ENCODE results near the gene SPDYA. TPM values are rescaled to one million over a fixed set of nuclear protein-coding genes. Genes with fewer than 3 reads are reported as not detected.

The SPDYA gene
- polyA plus RNA-seq, 1 donor from 2014 or later: 0.46 TPM

GRCh38 chr2:28801726-28802125 lies 8.9 kb upstream of the SPDYA start:
- H3K27ac ChIP-seq (ENCODE audit: low read length): no peak overlapping the region
- no peaks in the 10 kb centered on the region for H3K9me3 ChIP-seq (ENCODE audit: low read length)
- no peak overlapping the region for H3K4me2 ChIP-seq (ENCODE audit: low read length)
- no peaks in the 10 kb centered on the region for H3K9me2 ChIP-seq (ENCODE audit: insufficient read depth, low read length)
- no peaks in the 10 kb centered on the region for H3F3A ChIP-seq (ENCODE audit: insufficient read depth, low read length, poor library complexity, severe bottlenecking)
- H4K20me1 ChIP-seq (ENCODE audit: insufficient read depth): no peaks in the 10 kb centered on the region
- no peak overlapping the region for H2AFZ ChIP-seq (ENCODE audit: low read depth, low read length)
- H3K9ac ChIP-seq (ENCODE audit: low read length): no peak overlapping the region
- TF ChIP-seq POLR2AphosphoS5 (IDR thresholded peaks at IDR 0.05) (no peak), REST (IDR thresholded peaks at IDR 0.05; ENCODE audit: borderline replicate concordance) (no peak), CTCF (IDR thresholded peaks at IDR 0.05; ENCODE audit: poor library complexity, severe bottlenecking) (no peak)
- H3K36me3 ChIP-seq (ENCODE audit: insufficient read depth, low read length): peaks cover 18% of the 10 kb centered on the region
- H3K79me2 ChIP-seq (replicated peaks; ENCODE audit: insufficient read depth, low read length): peaks cover 6% of the 10 kb centered on the region
- H3K4me3 ChIP-seq (ENCODE audit: low read length): no peak overlapping the region
- H3K27me3 ChIP-seq (ENCODE audit: insufficient read depth, low read depth, low read length): no peaks in the 10 kb centered on the region

GRCh38 chr2:28802975-28803429 lies 7.6 kb upstream of the SPDYA start:
- Histone ChIP-seq H3K9me3 (ENCODE audit: low read length) (no peaks in the 10 kb centered on the region), H2AFZ (ENCODE audit: low read depth, low read length) (no peak overlapping the region), H3K79me2 (replicated peaks; ENCODE audit: insufficient read depth, low read length) (no peaks in the 10 kb centered on the region), H3K27ac (ENCODE audit: low read length) (no peak overlapping the region), H3K36me3 (ENCODE audit: insufficient read depth, low read length) (peaks cover 15% of the 10 kb centered on the region), H3K9ac (ENCODE audit: low read length) (no peak overlapping the region), H3K4me3 (ENCODE audit: low read length) (no peak overlapping the region), H3F3A (ENCODE audit: insufficient read depth, low read length, poor library complexity, severe bottlenecking) (no peaks in the 10 kb centered on the region), H3K9me2 (ENCODE audit: insufficient read depth, low read length) (no peaks in the 10 kb centered on the region), H3K27me3 (ENCODE audit: insufficient read depth, low read depth, low read length) (no peaks in the 10 kb centered on the region), H3K4me2 (ENCODE audit: low read length) (no peak overlapping the region), H4K20me1 (ENCODE audit: insufficient read depth) (no peaks in the 10 kb centered on the region)
- TF ChIP-seq REST (IDR thresholded peaks at IDR 0.05; ENCODE audit: borderline replicate concordance) (no peak), MXI1 (conservative IDR thresholded peaks at IDR 0.05; ENCODE audit: poor library complexity, severe bottlenecking) (no peak), POLR2AphosphoS5 (IDR thresholded peaks at IDR 0.05) (no peak), TAF1 (IDR thresholded peaks at IDR 0.05; ENCODE audit: low read depth) (no peak), EZH2 (IDR thresholded peaks at IDR 0.05; ENCODE audit: borderline replicate concordance, insufficient read depth, low read length, poor library complexity, severe bottlenecking) (no peak), EP300 (conservative IDR thresholded peaks at IDR 0.05; ENCODE audit: poor library complexity, severe bottlenecking) (no peak), SMC3 (conservative IDR thresholded peaks at IDR 0.05; ENCODE audit: poor library complexity) (no peak), CTCF (IDR thresholded peaks at IDR 0.05; ENCODE audit: poor library complexity, severe bottlenecking) (no peak)

Data from neural cell (in vitro differentiated cells).